OCI-LY7 (cell line): ENCODE results near the gene HTT. TPM values are rescaled to one million over a fixed set of nuclear protein-coding genes. Genes with fewer than 3 reads are reported as not detected.

Experiments
- BruUV-seq: library from RNA; stranded (reverse); fragments of 400-500 nt; replicated peaks from 2 replicates; lab custom pipeline; 2021; lab: Mats Ljungman, UMichigan
- CTCF ChIA-PET: fragments of 300-600 bp; sonication (Branson Sonifier 250); formaldehyde crosslinking; loops from one replicate; lab custom pipeline; 2022; ENCODE audit warnings: antibody characterized with exemption; ENCODE audit not compliant: unreplicated experiment; lab: Charles Lee
- POLR2A ChIA-PET: fragments of 300-600 bp; sonication (Branson Sonifier 250); formaldehyde crosslinking; loops from one replicate; lab custom pipeline; 2022; ENCODE audit warnings: antibody characterized with exemption; lab: Charles Lee
- DNase-seq: peaks from one replicate; pipeline ENCODE4 v3.0.0-alpha.2; 2015; ENCODE audit warnings: low spot score
- H2AFZ ChIP-seq: fragments of 200-600 bp; sonication (generic), shearing (Covaris generic); 2 replicates; pipeline ENCODE4 v1.6.1; 2014; ENCODE audit warnings: mild to moderate bottlenecking, antibody characterized with exemption, low read length, moderate library complexity
- H3K27ac ChIP-seq: fragments of 200-600 bp; sonication (generic); 2 replicates; pipeline ENCODE4 v1.5.1; 2014; ENCODE audit warnings: mixed run types, low read depth, mild to moderate bottlenecking, moderate library complexity, low read length, inconsistent platforms; ENCODE audit not compliant: poor library complexity, severe bottlenecking
- H3K36me3 ChIP-seq: fragments of 200-600 bp; sonication (generic); 2 replicates; pipeline ENCODE4 v1.6.1; 2014; ENCODE audit warnings: mild to moderate bottlenecking, antibody characterized with exemption, low read length, moderate library complexity, mixed read lengths; ENCODE audit not compliant: insufficient read depth
- H3K4me1 ChIP-seq: fragments of 200-600 bp; sonication (generic); 2 replicates; pipeline ENCODE4 v1.5.1; 2014; ENCODE audit warnings: mild to moderate bottlenecking, low read length; ENCODE audit not compliant: insufficient read depth, poor library complexity, severe bottlenecking
- H3K4me2 ChIP-seq: fragments of 200-600 bp; sonication (generic); 2 replicates; pipeline ENCODE4 v1.6.1; 2014; ENCODE audit warnings: mild to moderate bottlenecking, low read length
- H3K4me3 ChIP-seq: fragments of 200-600 bp; sonication (generic); 2 replicates; pipeline ENCODE4 v1.5.1; 2014; ENCODE audit warnings: mild to moderate bottlenecking, low read depth, low read length; ENCODE audit not compliant: poor library complexity, severe bottlenecking
- H3K79me2 ChIP-seq: fragments of 200-600 bp; sonication (generic); 2 replicates; pipeline ENCODE4 v1.6.1; 2016; ENCODE audit warnings: low read depth, mild to moderate bottlenecking, low read length, moderate library complexity, mixed read lengths; ENCODE audit not compliant: insufficient read depth
- H3K9me2 ChIP-seq: fragments of 200-600 bp; sonication (generic); 2 replicates; pipeline ENCODE4 v1.6.1; 2016; ENCODE audit warnings: mild to moderate bottlenecking, low read length, mixed read lengths; ENCODE audit not compliant: insufficient read depth
- H3K9me3 ChIP-seq: fragments of 200-600 bp; sonication (generic); 2 replicates; pipeline ENCODE4 v1.6.1; 2014; ENCODE audit warnings: mild to moderate bottlenecking, mixed run types, low read length, mixed read lengths
- H4K20me1 ChIP-seq: fragments of 200-600 bp; sonication (generic); 2 replicates; pipeline ENCODE4 v1.6.1; 2014; ENCODE audit warnings: mild to moderate bottlenecking, antibody characterized with exemption, low read length, moderate library complexity, mixed read lengths; ENCODE audit not compliant: insufficient read depth
- EZH2phosphoT487 ChIP-seq: fragments of 200-600 bp; sonication (generic); IDR thresholded peaks from 2 replicates; pipeline ENCODE4 v1.6.1; 2018; ENCODE audit warnings: low read depth, borderline replicate concordance, mild to moderate bottlenecking, mixed run types, antibody characterized with exemption, low read length, moderate library complexity, mixed read lengths
- intact Hi-C: fragments of 100-400 bp; cut with micrococcal nuclease; formaldehyde crosslinking; loops from one replicate; pipeline ENCODE4 v1.10.0; 2022; ENCODE audit not compliant: unreplicated experiment
- total RNA-seq, 2 experiments: library from RNA; depleted of rRNA in 1 of 2; stranded (reverse); fragments of >200 nt in 1 of 2; shearing (Covaris generic) in 1 of 2; gene quantifications; 2 replicates each; pipeline ENCODE4 v1.2.3, GENCODE V29; 2014 to 2022
- TF ChIP-seq, protein P1 (sequence below): fragments of 200-600 bp; sonication (generic); conservative IDR thresholded peaks from 2 replicates; pipeline ENCODE4 v1.5.1; 2014; ENCODE audit warnings: mild to moderate bottlenecking, antibody characterized with exemption, low read length, moderate library complexity, mixed read lengths

HTT gene
- total RNA-seq, 2 experiments from 2014 or later: 36.4 to 91.3 TPM

DNA sequence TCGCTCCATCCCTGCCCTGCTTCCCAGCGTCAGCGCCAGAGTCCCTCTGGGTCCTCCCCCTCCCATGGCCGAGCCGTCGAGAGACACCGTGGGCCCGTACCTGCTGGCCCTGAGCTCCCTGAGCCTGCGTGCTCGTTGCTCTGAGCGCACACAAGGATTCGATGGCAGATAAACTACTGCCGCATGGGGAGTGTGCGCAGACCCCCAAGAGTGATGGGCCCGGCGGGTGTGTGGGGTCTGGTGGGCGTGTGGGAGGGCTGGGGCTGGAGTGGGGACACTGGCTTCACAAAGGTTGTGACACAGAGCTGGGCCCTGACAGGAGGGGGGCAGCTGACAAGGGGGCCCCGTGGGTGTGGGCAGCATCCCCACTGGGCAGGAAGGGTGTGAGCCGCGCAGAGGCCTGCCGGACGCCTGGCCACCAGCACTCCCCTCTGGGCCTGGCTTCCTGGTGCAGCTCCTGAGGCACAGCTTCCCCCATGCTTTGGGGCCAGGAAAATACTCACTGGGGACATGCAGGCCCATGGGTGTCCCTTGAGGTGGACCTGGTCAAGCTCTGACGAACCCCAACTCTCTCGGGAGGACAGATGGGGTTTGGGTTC is 213.6 kb downstream of the HTT start:
- DNase-seq: no peak
- no peaks in the 10 kb centered on the region for H3K9me2 ChIP-seq
- no peak overlapping the region for H3K4me2 ChIP-seq
- H3K27ac ChIP-seq: no peak overlapping the region
- no peaks in the 10 kb centered on the region for H3K36me3 ChIP-seq
- peaks cover 19% of the 10 kb centered on the region for H3K4me1 ChIP-seq
- TF ChIP-seq EZH2phosphoT487: no peak
- TF ChIP-seq, protein P1, sequence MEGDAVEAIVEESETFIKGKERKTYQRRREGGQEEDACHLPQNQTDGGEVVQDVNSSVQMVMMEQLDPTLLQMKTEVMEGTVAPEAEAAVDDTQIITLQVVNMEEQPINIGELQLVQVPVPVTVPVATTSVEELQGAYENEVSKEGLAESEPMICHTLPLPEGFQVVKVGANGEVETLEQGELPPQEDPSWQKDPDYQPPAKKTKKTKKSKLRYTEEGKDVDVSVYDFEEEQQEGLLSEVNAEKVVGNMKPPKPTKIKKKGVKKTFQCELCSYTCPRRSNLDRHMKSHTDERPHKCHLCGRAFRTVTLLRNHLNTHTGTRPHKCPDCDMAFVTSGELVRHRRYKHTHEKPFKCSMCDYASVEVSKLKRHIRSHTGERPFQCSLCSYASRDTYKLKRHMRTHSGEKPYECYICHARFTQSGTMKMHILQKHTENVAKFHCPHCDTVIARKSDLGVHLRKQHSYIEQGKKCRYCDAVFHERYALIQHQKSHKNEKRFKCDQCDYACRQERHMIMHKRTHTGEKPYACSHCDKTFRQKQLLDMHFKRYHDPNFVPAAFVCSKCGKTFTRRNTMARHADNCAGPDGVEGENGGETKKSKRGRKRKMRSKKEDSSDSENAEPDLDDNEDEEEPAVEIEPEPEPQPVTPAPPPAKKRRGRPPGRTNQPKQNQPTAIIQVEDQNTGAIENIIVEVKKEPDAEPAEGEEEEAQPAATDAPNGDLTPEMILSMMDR: no peak
- no peak overlapping the region for H3K4me3 ChIP-seq
- H3K9me3 ChIP-seq: no peaks in the 10 kb centered on the region
- no TSS peak for BruUV-seq
- no peak overlapping the region for H2AFZ ChIP-seq
- CTCF ChIA-PET: no interaction called here
- intact Hi-C loops: no loop called here
- H3K79me2 ChIP-seq: no peaks in the 10 kb centered on the region
- no peaks in the 10 kb centered on the region for H4K20me1 ChIP-seq
- POLR2A ChIA-PET: no interaction called here

DNA sequence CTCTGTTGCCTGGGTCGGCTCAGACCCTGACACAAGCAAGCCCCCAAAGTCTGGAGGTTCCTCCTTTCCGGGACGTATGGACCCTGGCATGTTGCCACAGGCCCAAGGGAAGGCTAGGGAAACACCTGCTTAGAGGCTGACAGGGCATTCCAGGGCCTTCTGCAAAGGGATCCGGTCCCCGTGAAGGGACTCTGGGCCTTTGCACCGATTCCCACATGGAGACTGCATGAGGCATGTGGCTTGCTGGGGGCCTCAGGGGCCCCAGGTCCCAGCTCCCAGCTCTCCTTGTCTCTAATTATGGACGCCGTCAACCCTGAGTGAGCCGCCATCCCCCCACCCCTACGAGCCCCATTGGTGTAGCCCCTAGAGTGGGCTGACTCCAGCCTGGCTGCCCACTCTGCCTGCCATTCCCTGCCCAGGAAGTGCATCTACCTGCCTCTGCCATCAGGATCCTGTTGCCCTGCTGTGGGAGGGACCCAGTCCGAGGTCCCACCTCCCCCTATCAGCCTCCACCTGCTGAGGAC is 214.2 kb downstream of the HTT start:
- intact Hi-C loops: no loop called here
- CTCF ChIA-PET: no interaction called here

DNA sequence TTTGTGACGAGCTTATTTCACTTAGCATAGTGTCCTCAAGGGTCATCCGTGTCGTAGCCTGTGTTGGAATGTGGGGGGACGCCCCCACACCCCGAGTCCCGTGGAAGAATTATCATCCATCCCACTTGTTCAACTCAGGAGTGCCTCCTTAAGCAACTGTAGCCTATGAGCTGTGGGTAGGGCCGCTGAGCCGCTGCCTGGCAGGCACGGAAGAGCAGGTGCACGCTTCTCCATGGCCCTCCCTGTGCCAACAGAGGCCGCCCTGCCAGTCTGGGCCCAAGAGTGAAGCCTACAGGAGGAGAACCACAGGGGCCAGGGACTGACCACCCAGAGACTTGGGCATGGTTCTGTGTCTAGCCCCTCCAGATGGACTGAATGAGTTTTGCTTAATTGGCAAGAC is 216.0 kb downstream of the HTT start:
- H3K79me2 ChIP-seq: no peaks in the 10 kb centered on the region
- DNase-seq: no peak
- H2AFZ ChIP-seq: no peak overlapping the region
- no peak overlapping the region for H3K27ac ChIP-seq
- no peak overlapping the region for H3K4me3 ChIP-seq
- H3K36me3 ChIP-seq: no peaks in the 10 kb centered on the region
- no peaks in the 10 kb centered on the region for H4K20me1 ChIP-seq
- no peak overlapping the region for H3K4me2 ChIP-seq
- no TSS peak for BruUV-seq
- H3K4me1 ChIP-seq: peaks cover 19% of the 10 kb centered on the region
- intact Hi-C loops: no loop called here
- TF ChIP-seq EZH2phosphoT487: no peak
- TF ChIP-seq, protein P1: no peak
- no peaks in the 10 kb centered on the region for H3K9me2 ChIP-seq
- ChIA-PET CTCF (no interaction called here), POLR2A (no interaction called here)
- no peaks in the 10 kb centered on the region for H3K9me3 ChIP-seq

More for the DNA sequence above, 214.2 kb downstream of the HTT start:
- TF ChIP-seq EZH2phosphoT487: no peak
- TF ChIP-seq, protein P1: no peak
- no peak for DNase-seq
- Histone ChIP-seq H3K9me3 (no peaks in the 10 kb centered on the region), H3K9me2 (no peaks in the 10 kb centered on the region), H3K79me2 (no peaks in the 10 kb centered on the region), H2AFZ (no peak overlapping the region), H4K20me1 (no peaks in the 10 kb centered on the region), H3K4me3 (no peak overlapping the region), H3K27ac (no peak overlapping the region), H3K36me3 (no peaks in the 10 kb centered on the region), H3K4me2 (no peak overlapping the region), H3K4me1 (peaks cover 19% of the 10 kb centered on the region)
- no TSS peak for BruUV-seq
- POLR2A ChIA-PET: no interaction called here
